ENCODE measurements around the gene NR6A1. TPM values are rescaled to one million over a fixed set of nuclear protein-coding genes. Genes with fewer than 3 reads are reported as not detected.

NR6A1 gene
- total RNA-seq, 1 experiment from 2014 or later = 6.7 TPM

GRCh38 chr9:124471761-124472160 is 299.4 kb downstream of the NR6A1 start:
- no peaks in the 10 kb centered on the region for H3K36me3 Mint-ChIP-seq (ENCODE audit: insufficient read depth, unreplicated experiment)
- no peaks in the 10 kb centered on the region for H3K4me1 Mint-ChIP-seq (ENCODE audit: low read depth, unreplicated experiment)
- no peak for TF ChIP-seq CTCF (IDR thresholded peaks at IDR 0.05; ENCODE audit: unreplicated experiment)
- no peaks in the 10 kb centered on the region for H3K9me3 Mint-ChIP-seq (ENCODE audit: low read depth, unreplicated experiment)
- no peak overlapping the region for H3K27ac Mint-ChIP-seq (ENCODE audit: unreplicated experiment)
- intact Hi-C loops (cut with micrococcal nuclease; ENCODE audit: unreplicated experiment) = no loop called here
- no peak for DNase-seq
- peaks cover 50% of the 10 kb centered on the region for H3K27me3 Mint-ChIP-seq (ENCODE audit: unreplicated experiment)
- H3K4me3 Mint-ChIP-seq (ENCODE audit: low read depth, unreplicated experiment) = no peak overlapping the region
- BruUV-seq (replicated peaks) = no TSS peak
- CTCF ChIA-PET = no interaction called here

- no peaks in the 10 kb centered on the region for H3K36me3 Mint-ChIP-seq (ENCODE audit: insufficient read depth, unreplicated experiment)
- no peak for TF ChIP-seq CTCF (IDR thresholded peaks at IDR 0.05; ENCODE audit: unreplicated experiment)
- no peaks in the 10 kb centered on the region for H3K4me1 Mint-ChIP-seq (ENCODE audit: low read depth, unreplicated experiment)
- H3K9me3 Mint-ChIP-seq (ENCODE audit: low read depth, unreplicated experiment) = no peaks in the 10 kb centered on the region
- no peak for DNase-seq
- H3K27ac Mint-ChIP-seq (ENCODE audit: unreplicated experiment) = no peak overlapping the region
- CTCF ChIA-PET = no interaction called here
- no peak overlapping the region for H3K4me3 Mint-ChIP-seq (ENCODE audit: low read depth, unreplicated experiment)
- H3K27me3 Mint-ChIP-seq (ENCODE audit: unreplicated experiment) = peaks cover 50% of the 10 kb centered on the region
- no TSS peak for BruUV-seq (replicated peaks)
- intact Hi-C loops (cut with micrococcal nuclease; ENCODE audit: unreplicated experiment) = no loop called here
These were observed 300.4 kb downstream of the NR6A1 start for GRCh38 chr9:124470726-124471125.

- H3K36me3 Mint-ChIP-seq (ENCODE audit: insufficient read depth, unreplicated experiment) = no peaks in the 10 kb centered on the region
- intact Hi-C loops (cut with micrococcal nuclease; ENCODE audit: unreplicated experiment) = no loop called here
- CTCF ChIA-PET = no interaction called here
These were observed 300.8 kb downstream of the NR6A1 start for GRCh38 chr9:124470306-124470705.

GRCh38 chr9:124469011-124469832 is 301.9 kb downstream of the NR6A1 start:
- Mint-ChIP-seq H3K36me3 (ENCODE audit: insufficient read depth, unreplicated experiment) (no peaks in the 10 kb centered on the region), H3K4me3 (ENCODE audit: low read depth, unreplicated experiment) (no peak overlapping the region), H3K9me3 (ENCODE audit: low read depth, unreplicated experiment) (no peaks in the 10 kb centered on the region), H3K4me1 (ENCODE audit: low read depth, unreplicated experiment) (no peaks in the 10 kb centered on the region), H3K27ac (ENCODE audit: unreplicated experiment) (no peak overlapping the region), H3K27me3 (ENCODE audit: unreplicated experiment) (peaks cover 57% of the 10 kb centered on the region)
- intact Hi-C loops (cut with micrococcal nuclease; ENCODE audit: unreplicated experiment) = no loop called here
- no peak for DNase-seq
- CTCF ChIA-PET = no interaction called here
- no TSS peak for BruUV-seq (replicated peaks)
- no peak for TF ChIP-seq CTCF (IDR thresholded peaks at IDR 0.05; ENCODE audit: unreplicated experiment)

More at GRCh38 chr9:124470306-124470705, 300.8 kb downstream of the NR6A1 start:
- H3K4me3 Mint-ChIP-seq (ENCODE audit: low read depth, unreplicated experiment) = no peak overlapping the region
- H3K9me3 Mint-ChIP-seq (ENCODE audit: low read depth, unreplicated experiment) = no peaks in the 10 kb centered on the region
- H3K4me1 Mint-ChIP-seq (ENCODE audit: low read depth, unreplicated experiment) = no peaks in the 10 kb centered on the region
- peaks cover 55% of the 10 kb centered on the region for H3K27me3 Mint-ChIP-seq (ENCODE audit: unreplicated experiment)
- H3K27ac Mint-ChIP-seq (ENCODE audit: unreplicated experiment) = no peak overlapping the region
- no TSS peak for BruUV-seq (replicated peaks)
- no peak for TF ChIP-seq CTCF (IDR thresholded peaks at IDR 0.05; ENCODE audit: unreplicated experiment)
- no peak for DNase-seq

Data from Calu3 (cell line).